Neutrophil (primary cell): Measurements from ENCODE around the gene POLG.

Source experiments
- H3K27ac ChIP-seq: fragments of 200-600 bp; sonication (generic); 2 replicates; pipeline ENCODE4 v1.5.1; 2016; ENCODE audit warnings: mild to moderate bottlenecking, moderate library complexity
- H3K27me3 ChIP-seq: fragments of 200-600 bp; sonication (generic); 2 replicates; pipeline ENCODE4 v1.6.0; 2016; ENCODE audit warnings: mild to moderate bottlenecking
- H3K36me3 ChIP-seq: fragments of 200-600 bp; sonication (generic); 2 replicates; pipeline ENCODE4 v1.5.1; 2017
- H3K4me1 ChIP-seq, 2 experiments: fragments of 200-600 bp in 1 of 2; sonication (generic) in 1 of 2; 1 replicate in 1 of 2; 2 replicates in 1 of 2; pipeline versions ENCODE4 v1.5.1 to v1.6.1; 2013 to 2016; ENCODE audit warnings: low read depth in 1 of 2, low read length in 1 of 2, mild to moderate bottlenecking in 1 of 2, moderate library complexity in 1 of 2; ENCODE audit not compliant: control insufficient read depth in 1 of 2, insufficient read depth in 1 of 2
- H3K4me3 ChIP-seq, 2 experiments: fragments of 200-600 bp in 1 of 2; sonication (generic) in 1 of 2; 1 replicate in 1 of 2; 2 replicates in 1 of 2; pipeline ENCODE4 v1.5.1; 2013 to 2016; ENCODE audit warnings: low read depth in 1 of 2, low read length in 1 of 2, mild to moderate bottlenecking in 1 of 2, moderate library complexity in 1 of 2
- H3K9me3 ChIP-seq: fragments of 200-600 bp; sonication (generic); 2 replicates; pipeline ENCODE4 v1.5.1; 2016
- TF ChIP-seq, protein P1 (sequence below): fragments of 200-600 bp; sonication (generic); IDR thresholded peaks from 2 replicates; pipeline ENCODE4 v1.5.1; 2016; ENCODE audit warnings: antibody characterized with exemption

Gene POLG

DNA sequence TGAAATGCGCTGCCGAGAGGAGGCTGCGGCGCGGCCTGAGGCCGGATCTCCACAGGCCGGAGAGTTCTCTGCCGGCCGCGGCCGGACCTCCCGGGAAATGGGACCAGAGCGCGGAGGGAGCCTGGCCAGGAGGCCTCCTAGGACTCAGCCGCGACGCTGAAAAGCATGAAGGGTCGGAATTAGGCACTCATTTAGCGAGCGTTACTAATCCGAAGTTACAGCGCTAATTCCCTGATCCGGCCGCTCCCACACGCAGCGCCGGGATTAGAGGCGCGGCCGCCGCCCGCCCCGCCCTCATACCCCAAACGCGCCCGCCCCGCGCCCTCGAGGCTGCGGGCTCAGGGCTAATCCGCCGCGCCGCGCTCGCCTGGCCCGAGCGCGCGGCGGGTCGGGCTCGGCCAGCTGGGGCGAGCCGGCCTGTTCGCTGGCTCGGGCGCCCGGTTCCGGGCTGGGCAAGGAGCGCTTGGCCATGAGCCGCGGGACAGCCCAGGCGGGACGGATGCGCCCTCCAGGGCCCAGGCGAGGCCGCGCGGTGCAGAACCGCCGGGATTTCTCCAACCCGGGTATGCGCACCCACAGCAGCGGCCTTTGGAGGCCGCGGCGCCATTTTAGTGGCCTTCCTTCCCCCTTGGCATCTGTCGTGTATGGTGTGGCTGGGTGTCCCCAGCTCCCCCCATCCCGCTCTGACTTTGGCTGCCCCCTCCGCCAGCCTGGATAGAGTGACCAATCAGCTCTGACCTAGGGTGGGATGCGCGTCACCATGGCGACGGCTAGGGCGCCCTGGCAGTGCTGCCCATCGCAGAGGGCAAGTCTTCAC, 36.8 kb upstream of the POLG start:
- H3K36me3 ChIP-seq = no peaks in the 10 kb centered on the region
- TF ChIP-seq, protein P1, sequence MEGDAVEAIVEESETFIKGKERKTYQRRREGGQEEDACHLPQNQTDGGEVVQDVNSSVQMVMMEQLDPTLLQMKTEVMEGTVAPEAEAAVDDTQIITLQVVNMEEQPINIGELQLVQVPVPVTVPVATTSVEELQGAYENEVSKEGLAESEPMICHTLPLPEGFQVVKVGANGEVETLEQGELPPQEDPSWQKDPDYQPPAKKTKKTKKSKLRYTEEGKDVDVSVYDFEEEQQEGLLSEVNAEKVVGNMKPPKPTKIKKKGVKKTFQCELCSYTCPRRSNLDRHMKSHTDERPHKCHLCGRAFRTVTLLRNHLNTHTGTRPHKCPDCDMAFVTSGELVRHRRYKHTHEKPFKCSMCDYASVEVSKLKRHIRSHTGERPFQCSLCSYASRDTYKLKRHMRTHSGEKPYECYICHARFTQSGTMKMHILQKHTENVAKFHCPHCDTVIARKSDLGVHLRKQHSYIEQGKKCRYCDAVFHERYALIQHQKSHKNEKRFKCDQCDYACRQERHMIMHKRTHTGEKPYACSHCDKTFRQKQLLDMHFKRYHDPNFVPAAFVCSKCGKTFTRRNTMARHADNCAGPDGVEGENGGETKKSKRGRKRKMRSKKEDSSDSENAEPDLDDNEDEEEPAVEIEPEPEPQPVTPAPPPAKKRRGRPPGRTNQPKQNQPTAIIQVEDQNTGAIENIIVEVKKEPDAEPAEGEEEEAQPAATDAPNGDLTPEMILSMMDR = no peak
- H3K9me3 ChIP-seq = no peaks in the 10 kb centered on the region
- peaks cover 0 to 19% of the 10 kb centered on the region in 2 experiments for H3K4me1 ChIP-seq
- no peak overlapping the region for H3K27ac ChIP-seq
- peaks cover 100% of the 10 kb centered on the region for H3K27me3 ChIP-seq
- no peak overlapping the region for H3K4me3 ChIP-seq

DNA sequence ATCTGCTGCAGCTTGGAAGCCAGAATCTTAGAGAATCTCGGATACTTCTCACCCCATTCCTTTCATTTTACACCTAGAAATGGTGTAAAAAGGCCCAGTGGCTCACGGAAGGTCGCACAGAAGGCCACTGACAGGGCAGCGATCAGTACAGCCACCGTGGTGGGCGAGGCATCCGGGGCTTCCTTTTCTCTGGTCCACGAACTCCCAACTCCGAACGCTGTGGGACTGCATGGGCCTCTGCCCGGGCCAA, 36.3 kb upstream of the POLG start:
- TF ChIP-seq, protein P1 = no peak
- Histone ChIP-seq H3K27ac (no peak overlapping the region), H3K9me3 (no peaks in the 10 kb centered on the region), H3K4me3 (no peak overlapping the region), H3K27me3 (peaks cover 100% of the 10 kb centered on the region), H3K36me3 (no peaks in the 10 kb centered on the region), H3K4me1 (peaks cover 0 to 19% of the 10 kb centered on the region in 2 experiments)

DNA sequence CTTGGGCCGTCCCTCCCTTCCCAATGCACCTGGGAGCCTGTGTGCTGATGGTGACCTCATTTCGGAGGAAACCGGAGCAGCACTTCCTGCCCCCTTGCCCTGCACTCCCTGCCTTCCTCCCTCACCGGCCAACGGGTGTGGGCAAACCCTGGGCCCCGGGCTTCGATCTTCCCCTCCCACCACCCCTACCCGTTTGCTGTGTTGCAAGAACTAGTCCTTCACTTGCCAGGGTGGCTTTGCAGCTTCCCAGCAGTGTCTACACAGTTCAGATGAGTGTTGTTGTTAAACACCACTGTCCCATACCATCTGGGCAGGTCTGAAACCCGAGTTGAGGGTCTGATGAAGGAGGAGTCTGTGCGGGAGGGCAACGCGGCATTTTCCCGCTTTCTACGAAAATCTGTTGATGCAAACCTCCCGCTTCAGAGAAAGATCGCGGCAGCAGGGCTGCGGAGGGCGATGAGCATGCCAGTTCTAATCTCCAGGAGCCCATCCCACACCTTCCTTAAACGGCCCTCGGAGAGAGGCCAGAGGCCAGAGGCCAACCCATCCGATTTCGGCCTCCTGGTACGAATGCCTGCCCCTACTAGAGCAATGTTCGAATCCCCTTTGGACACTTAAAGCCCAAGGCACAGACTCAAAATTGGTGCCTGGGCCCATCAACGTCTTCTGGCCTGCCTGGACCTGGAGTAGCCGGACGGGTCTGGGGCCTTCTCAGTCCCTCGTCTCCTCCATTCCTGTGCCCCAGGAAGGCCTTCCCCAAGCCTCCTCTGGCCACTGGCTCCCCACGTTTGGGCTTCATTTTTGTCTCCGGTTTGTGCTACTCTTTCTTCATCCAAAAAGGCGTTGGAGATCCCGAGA, 35.7 kb upstream of the POLG start:
- no peaks in the 10 kb centered on the region for H3K9me3 ChIP-seq
- H3K4me1 ChIP-seq = peaks cover 0 to 19% of the 10 kb centered on the region in 2 experiments
- peaks cover 100% of the 10 kb centered on the region for H3K27me3 ChIP-seq
- TF ChIP-seq, protein P1 = no peak
- H3K36me3 ChIP-seq = no peaks in the 10 kb centered on the region
- H3K27ac ChIP-seq = no peak overlapping the region
- H3K4me3 ChIP-seq = no peak overlapping the region

DNA sequence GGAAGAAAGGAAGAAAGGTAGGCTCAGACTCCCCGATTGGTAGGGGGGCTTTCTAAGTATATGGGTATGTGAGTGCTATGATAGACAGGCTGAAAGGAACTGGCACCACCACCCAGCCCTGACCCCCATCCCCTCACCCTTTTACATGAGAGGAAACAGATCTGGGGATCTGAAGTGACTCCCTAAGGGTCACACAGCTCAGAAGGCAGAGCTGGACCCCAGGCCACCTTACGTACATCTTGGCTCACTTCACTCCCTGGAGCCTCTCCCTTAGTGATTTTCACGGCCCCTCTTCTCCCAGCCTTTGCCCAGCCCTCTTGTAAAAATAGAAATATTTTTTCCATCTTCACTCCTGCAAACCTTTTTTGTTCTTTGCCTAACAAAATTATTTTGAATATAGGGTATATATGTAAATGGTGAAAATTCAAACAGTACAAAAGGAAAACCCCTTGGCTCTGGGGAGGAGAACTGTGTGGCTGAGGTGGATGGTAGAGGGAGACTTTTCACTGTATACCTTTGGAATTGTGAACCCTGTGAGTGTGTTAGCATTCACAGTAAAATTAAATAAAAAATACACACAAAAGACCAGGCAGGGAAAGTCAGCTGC, 34.8 kb upstream of the POLG start:
- no peaks in the 10 kb centered on the region for H3K9me3 ChIP-seq
- no peak overlapping the region for H3K4me3 ChIP-seq
- peaks cover 100% of the 10 kb centered on the region for H3K27me3 ChIP-seq
- TF ChIP-seq, protein P1 = no peak
- no peaks in the 10 kb centered on the region for H3K36me3 ChIP-seq
- peaks cover under 1 to 21% of the 10 kb centered on the region in 2 experiments for H3K4me1 ChIP-seq
- no peak overlapping the region for H3K27ac ChIP-seq

DNA sequence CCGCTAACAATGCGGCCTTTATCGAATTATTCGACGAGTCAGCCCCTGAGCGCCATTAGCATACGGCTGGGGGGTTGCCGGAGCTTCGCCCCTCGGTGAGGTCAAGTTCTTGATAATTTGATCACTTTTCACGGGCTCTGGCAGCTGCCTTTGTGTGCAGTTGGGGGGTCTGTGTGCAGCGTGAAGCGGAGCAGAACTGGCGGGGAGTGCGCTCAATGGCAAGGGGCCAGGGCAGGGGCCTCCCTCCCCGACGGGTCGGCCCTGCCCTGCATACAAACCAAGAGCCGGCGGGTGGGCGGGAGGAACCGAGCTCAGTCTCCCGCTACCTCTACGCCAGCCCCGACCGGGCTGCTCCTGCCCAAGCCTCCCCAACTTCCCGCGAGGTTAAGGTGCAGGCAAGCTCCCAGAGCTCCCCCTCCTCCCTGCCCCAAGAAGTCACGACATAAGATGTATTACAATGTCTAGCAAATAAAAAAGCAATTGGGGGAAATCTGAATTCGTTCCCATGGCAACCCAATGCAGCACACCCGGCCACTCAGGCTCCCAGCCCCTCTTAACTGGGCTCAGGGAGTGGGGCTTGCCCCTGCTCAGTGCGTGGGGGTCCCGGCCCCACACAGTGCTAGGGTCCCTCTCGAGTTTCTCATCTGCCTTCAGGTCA, 34.1 kb upstream of the POLG start:
- peaks cover 8 to 28% of the 10 kb centered on the region in 2 experiments for H3K4me1 ChIP-seq
- peaks cover 100% of the 10 kb centered on the region for H3K27me3 ChIP-seq
- H3K9me3 ChIP-seq = no peaks in the 10 kb centered on the region
- TF ChIP-seq, protein P1 = no peak
- no peak overlapping the region for H3K4me3 ChIP-seq
- H3K36me3 ChIP-seq = no peaks in the 10 kb centered on the region
- H3K27ac ChIP-seq = no peak overlapping the region
